Activated CD4-positive, alpha-beta T cell treated with anti-CD3 and anti-CD28 coated beads, Interleukin-2, amount 10 ng/mL, durations not matched to agents 7 days and 5 days (primary cell): Measurements from ENCODE around the gene TNNI3. TPM values are rescaled to one million over a fixed set of nuclear protein-coding genes. Genes with fewer than 3 reads are reported as not detected.
"Not testable (repeated sequence)": the region's sequence is repeated elsewhere in the genome, so short reads cannot be mapped to it uniquely, and the experiment has no call there.

Experiments
- CTCF ChIA-PET: fragments of 350-600 bp; sonication (Branson Sonifier 250); formaldehyde crosslinking; loops from one replicate; lab custom pipeline; 2021; ENCODE audit warnings: antibody characterized with exemption; lab: Charles Lee
- POLR2A ChIA-PET: fragments of 350-600 bp; sonication (Branson Sonifier 250); formaldehyde crosslinking; loops from one replicate; lab custom pipeline; 2021; ENCODE audit warnings: antibody characterized with exemption; lab: Charles Lee
- DNase-seq: peaks from one replicate; pipeline ENCODE4 v3.0.0-alpha.2; 2020
- H3K27ac Mint-ChIP-seq: one replicate; pipeline ENCODE4 v1.8.0; 2021; ENCODE audit warnings: mild to moderate bottlenecking, moderate library complexity, mixed read lengths
- H3K27me3 Mint-ChIP-seq: one replicate; pipeline ENCODE4 v1.8.0; 2021; ENCODE audit warnings: mixed read lengths
- H3K36me3 Mint-ChIP-seq: one replicate; pipeline ENCODE4 v1.8.0; 2021; ENCODE audit warnings: low read depth, mixed read lengths
- H3K4me1 Mint-ChIP-seq: one replicate; pipeline ENCODE4 v1.8.0; 2021; ENCODE audit warnings: mixed read lengths
- H3K4me3 Mint-ChIP-seq: one replicate; pipeline ENCODE4 v1.8.0; 2021; ENCODE audit warnings: mild to moderate bottlenecking, moderate library complexity, mixed read lengths
- H3K9me3 Mint-ChIP-seq: one replicate; pipeline ENCODE4 v1.8.0; 2021; ENCODE audit warnings: mixed read lengths
- total RNA-seq, 2 experiments: library from RNA; stranded (reverse); gene quantifications; one replicate each; pipeline ENCODE4 v1.2.3, GENCODE V29; 2021

The TNNI3 gene
- total RNA-seq, result not detected

DNA sequence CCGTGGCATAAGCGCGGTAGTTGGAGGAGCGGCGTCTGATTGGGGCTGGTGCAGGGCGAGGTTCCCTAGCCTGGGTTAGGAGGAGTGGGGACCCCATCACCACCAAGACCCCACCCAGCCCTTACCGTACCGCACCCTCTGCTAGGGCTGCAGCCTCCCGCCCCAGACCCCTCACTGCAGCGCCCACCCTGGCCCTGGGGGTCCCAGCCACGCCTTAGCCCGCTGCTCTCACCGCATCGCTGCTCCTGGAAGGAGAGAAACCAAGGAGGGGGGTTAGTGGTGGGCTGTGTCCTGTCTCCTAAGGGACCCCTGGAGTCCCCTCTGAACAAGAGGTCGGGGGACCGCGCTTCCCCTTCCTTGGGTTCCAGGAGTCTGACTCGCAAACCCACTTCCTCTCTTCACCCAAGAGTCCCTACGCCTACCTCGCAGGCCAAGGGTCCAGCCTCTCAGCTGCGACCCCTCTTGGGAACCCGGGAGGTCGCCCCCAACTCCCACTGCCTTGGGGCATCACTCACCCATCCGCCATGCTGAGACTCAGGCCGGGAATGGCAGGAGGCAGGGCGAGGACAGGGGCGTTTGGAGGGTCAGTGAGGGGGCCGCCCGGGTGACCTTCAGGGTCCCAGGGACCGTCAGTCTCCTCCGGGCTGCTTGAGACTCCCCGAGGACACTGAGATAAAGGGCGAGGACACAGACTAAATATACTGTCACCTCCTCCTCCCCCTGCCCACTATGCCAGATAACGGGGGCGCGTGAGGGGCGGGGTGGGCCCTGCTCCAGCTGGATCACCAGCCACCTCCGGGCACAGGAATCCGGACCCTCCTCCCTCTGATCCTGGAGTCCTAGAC is at the start of gene TNNI3:
TSS of gene TNNI3 (minus strand) at position 669 of the 845 bp plus-strand sequence. CDS start at position 526, 143 bp downstream.
- Mint-ChIP-seq H3K4me3 (no peak within 1 kb of the TSS), H3K4me1 (peaks cover 28% of the 10 kb centered on the region), H3K27ac (peak within 1 kb of the TSS; percentile 19), H3K9me3 (peaks cover 5% of the 10 kb centered on the region), H3K36me3 (no peaks in the 10 kb centered on the region), H3K27me3 (peaks cover 12% of the 10 kb centered on the region)
- DNase-seq, result no peak
- ChIA-PET POLR2A (interaction anchor here (0.6 kb wide), 1 partner anchor 490 kb away, joined by 3 read pairs; no protein-coding TSS in a partner anchor), CTCF (interaction anchor here (0.6 kb wide), 1 partner anchor 24 kb away, joined by 3 read pairs; no protein-coding TSS in a partner anchor)

DNA sequence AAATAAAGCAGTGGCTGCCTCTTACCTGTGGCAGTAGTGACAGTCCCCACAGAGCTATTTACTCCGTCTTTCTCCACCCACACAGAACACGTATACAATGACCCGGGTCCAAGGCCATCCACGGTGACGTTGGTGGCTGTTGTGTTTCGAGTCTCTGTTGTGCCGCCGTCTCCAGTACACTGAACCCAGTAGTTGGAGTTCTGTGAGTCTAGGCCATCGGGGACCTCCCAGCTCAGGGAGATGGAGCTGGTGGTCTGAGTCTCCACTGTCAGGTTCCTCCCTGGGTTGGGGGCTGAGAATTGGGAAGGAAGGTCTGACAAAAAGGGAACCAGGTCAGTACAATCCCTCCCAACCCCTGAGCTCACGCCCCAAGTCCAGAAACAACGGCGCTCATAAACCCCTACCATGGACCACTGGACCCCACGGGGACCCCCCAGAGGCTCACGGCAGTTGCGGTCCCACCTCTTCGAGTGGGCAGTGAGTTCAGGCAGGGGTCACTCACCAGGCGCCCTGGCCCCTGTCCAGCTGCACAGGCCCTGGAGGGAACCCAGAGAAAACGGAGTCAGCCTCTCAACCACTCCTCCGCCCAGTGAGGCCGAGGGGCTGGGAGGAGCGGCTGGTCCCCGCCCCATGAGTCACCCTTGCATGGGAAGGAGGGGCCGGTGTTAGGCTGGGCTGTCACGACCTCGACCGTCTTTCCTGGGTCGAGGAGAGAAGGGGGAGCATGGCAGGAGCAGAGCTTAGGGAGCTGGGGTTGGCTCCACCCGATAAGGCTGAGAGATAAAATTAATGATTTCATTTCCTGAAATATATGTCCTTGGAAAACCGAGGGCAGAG is 49.4 kb upstream of the TNNI3 start:
- Mint-ChIP-seq H3K36me3 (no peaks in the 10 kb centered on the region), H3K27me3 (peaks cover 7% of the 10 kb centered on the region), H3K27ac (no peak overlapping the region), H3K9me3 (no peaks in the 10 kb centered on the region), H3K4me3 (no peak overlapping the region), H3K4me1 (peaks cover 4% of the 10 kb centered on the region)
- ChIA-PET CTCF (interaction anchor here (0.8 to 1.3 kb wide), 5 partner anchors 9 to 508 kb away, joined by 3 to 5 read pairs (median 3); no protein-coding TSS in a partner anchor), POLR2A (no interaction called here)
- DNase-seq, result peak; percentile 13

DNA sequence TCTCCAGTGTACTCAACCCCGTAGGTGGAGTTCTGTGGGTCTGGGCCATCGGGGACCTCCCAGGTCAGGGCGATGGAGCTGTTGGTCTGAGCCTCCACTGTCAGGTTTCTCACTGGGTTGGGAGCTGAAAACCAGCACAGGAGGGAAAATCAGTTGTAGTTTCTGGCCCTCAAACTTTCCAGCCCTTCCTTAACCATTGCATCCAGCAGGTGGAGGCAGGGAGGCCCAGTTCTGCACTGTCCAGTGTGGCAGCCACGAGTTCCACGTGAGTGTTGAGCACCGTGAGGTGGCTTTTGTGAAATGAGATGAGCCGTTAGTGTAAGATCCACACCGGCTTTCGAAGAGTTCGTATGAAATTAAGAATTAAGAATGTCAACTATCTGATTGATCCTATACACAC is 44.7 kb upstream of the TNNI3 start:
- H3K9me3 Mint-ChIP-seq, POLR2A ChIA-PET, H3K4me1 Mint-ChIP-seq, H3K4me3 Mint-ChIP-seq, H3K27me3 Mint-ChIP-seq, CTCF ChIA-PET, H3K36me3 Mint-ChIP-seq, H3K27ac Mint-ChIP-seq, DNase-seq: not testable (repeated sequence)

DNA sequence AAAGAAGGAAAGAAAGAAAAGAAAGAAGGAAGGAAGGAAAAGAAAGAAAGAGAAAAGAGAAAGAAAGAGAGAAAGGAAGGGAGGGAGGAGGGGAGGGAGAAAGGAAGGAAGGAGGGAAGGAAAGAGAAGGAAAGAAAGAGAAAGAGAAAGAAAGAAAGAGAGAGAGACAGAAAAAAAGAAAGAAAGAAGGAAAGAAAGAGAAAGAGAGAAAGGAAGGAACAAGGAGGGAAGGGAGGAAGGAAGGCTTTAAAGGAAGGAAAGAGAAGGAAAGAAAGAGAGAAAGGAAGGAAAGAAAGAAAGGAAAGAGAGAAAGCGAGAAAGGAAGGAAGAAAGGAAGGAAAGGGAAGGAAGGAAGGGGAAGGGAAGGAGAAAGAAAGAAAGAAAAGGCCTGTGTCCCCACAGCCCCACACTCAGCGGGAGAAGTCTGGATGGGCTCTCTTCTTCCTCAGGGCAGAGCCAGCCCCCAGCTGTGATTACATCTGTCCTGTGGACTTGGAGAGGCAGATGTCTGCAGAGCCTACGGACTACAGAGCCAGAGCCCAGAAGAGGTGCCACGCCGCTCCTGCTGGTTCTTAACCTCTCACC is 42.2 kb upstream of the TNNI3 start:
- Mint-ChIP-seq H3K9me3 (no peaks in the 10 kb centered on the region), H3K36me3 (no peaks in the 10 kb centered on the region), H3K27ac (no peak overlapping the region), H3K4me1 (no peaks in the 10 kb centered on the region), H3K27me3 (peaks cover 8% of the 10 kb centered on the region), H3K4me3 (no peak overlapping the region)
- CTCF ChIA-PET, result interaction anchor here (0.6 to 2.6 kb wide), 3 partner anchors 18 to 304 kb away, joined by 3 to 5 read pairs (median 3); no protein-coding TSS in a partner anchor
- no peak for DNase-seq
- POLR2A ChIA-PET, result interaction anchor here (0.6 kb wide), 1 partner anchor 30 kb away, joined by 3 read pairs; no protein-coding TSS in a partner anchor

DNA sequence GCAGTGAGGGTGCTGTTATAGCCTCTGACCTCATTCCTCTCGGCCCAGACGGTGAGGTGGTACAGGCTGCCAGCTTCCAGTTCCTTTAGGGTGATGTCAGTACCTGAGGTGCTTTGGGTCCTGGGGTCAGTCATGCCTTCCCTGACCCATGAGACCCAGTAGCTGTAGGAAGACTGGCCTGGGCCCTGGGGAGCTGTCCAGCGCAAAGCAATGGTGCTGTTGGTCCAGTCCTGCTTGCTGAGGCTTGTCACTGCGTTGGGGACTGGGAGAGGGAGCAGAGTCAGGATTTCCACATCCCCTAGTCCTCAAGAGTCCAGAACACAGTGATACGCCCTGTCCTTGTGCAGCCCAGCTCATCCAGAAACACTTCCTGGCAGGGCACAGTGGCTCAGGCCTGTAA is 41.1 kb upstream of the TNNI3 start:
- H3K36me3 Mint-ChIP-seq, result no peaks in the 10 kb centered on the region

DNA sequence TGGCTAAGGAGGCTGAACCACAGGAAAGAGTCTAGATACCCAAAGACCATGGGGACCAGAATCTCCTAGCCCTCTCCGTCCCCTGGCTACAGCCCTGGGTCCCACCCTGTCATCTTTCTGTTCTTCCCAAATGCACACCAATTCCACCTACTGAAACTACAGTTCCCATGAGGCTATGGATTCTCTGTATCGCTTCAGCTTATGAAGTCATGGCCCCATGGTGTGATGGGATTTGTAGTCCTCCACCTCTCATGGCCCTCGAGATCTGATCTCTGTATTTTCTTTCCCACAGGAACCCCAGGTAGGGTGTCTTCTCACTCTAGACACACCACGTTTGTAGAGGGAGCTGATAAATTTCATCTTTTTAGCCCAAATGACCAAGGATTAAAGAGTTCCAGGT is 40.0 kb upstream of the TNNI3 start:
- DNase-seq, result no peak
- CTCF ChIA-PET, result interaction anchor here (1.6 to 2.6 kb wide), 2 partner anchors 37 to 306 kb away, joined by 5 to 7 read pairs; no protein-coding TSS in a partner anchor
- POLR2A ChIA-PET, result no interaction called here
- Mint-ChIP-seq H3K27me3 (peaks cover 6% of the 10 kb centered on the region), H3K9me3 (no peaks in the 10 kb centered on the region), H3K27ac (no peak overlapping the region), H3K36me3 (no peaks in the 10 kb centered on the region), H3K4me1 (no peaks in the 10 kb centered on the region), H3K4me3 (no peak overlapping the region)

More for the DNA sequence above, 41.1 kb upstream of the TNNI3 start:
- Mint-ChIP-seq H3K9me3 (no peaks in the 10 kb centered on the region), H3K4me1 (no peaks in the 10 kb centered on the region), H3K27me3 (peaks cover 6% of the 10 kb centered on the region), H3K4me3 (no peak overlapping the region), H3K27ac (no peak overlapping the region)
- ChIA-PET CTCF (interaction anchor here (0.6 to 2.6 kb wide), 2 partner anchors 17 to 305 kb away, joined by 3 to 5 read pairs; no protein-coding TSS in a partner anchor), POLR2A (no interaction called here)
- DNase-seq, result no peak

DNA sequence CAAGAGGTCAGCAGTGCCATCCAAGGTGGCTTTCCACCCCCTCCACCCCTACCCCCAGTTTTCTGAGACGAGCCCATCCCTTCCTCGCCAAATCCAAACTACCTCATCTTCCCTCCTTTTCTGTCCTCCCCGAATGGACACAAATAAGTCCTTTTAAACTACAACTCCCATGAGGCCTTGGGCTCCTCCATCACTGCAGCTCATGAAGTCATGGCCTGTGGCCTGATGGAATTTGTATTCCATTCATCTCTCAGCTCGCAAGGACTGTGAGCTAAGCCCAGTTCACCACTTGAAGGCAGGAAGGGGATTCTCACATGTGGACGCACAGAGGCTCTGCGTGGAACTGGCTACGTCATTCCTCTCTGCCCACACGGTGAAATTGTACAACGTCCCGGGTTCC is 39.3 kb upstream of the TNNI3 start:
- Mint-ChIP-seq H3K9me3 (no peaks in the 10 kb centered on the region), H3K36me3 (no peaks in the 10 kb centered on the region), H3K27me3 (peaks cover 4% of the 10 kb centered on the region), H3K4me1 (no peaks in the 10 kb centered on the region), H3K4me3 (no peak overlapping the region), H3K27ac (no peak overlapping the region)
- no peak for DNase-seq
- CTCF ChIA-PET, result interaction anchor here (1.6 kb wide), 1 partner anchor 36 kb away, joined by 7 read pairs; no protein-coding TSS in a partner anchor
- POLR2A ChIA-PET, result no interaction called here

DNA sequence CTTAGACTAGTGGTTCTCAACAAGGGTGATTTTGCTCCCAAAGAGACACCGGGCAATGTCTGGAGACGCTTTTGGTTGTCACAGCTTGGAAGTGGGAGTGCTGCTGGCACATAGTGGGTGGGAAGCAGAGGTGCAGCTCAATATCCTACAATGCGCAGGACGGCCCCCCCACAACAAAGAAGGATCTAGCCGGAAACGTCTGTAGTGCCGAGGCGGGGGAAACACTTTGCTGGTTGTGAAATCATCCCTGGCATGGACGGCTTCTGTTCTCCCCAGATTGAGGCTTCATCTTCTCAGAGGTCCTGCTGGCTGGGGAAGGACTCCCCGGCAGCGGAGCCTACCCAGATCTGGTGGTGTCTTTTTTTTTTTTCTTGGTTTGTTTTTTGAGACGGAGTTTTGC is 35.9 kb upstream of the TNNI3 start:
- H3K9me3 Mint-ChIP-seq, result no peaks in the 10 kb centered on the region
- no peak overlapping the region for H3K4me3 Mint-ChIP-seq
- H3K27ac Mint-ChIP-seq, result no peak overlapping the region
- peaks cover 9% of the 10 kb centered on the region for H3K4me1 Mint-ChIP-seq
- H3K27me3 Mint-ChIP-seq, result no peaks in the 10 kb centered on the region
- DNase-seq, result no peak
- H3K36me3 Mint-ChIP-seq, result no peaks in the 10 kb centered on the region
- ChIA-PET CTCF (no interaction called here), POLR2A (no interaction called here)

DNA sequence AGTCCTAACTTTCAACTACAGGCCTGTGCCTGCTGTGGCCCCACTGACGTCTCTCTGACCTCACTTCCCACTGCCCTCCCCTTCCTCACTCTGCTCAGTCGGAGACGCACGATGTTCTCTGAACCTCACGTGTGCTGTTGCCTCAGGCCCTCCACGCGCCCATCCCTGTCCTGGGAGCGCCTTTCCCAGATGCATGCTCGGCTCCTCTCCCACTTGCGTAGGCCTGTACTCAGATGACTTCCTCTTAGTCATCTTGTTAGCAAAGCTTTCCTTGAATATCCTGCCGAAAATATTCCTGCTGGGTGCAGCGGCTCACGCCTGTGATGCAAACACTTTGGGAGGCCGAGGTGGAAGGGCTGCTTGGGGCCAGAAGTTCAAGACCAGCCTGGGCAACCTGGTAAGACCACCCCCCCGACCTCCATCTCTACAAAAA is 31.9 kb upstream of the TNNI3 start:
- CTCF ChIA-PET, result interaction anchor here (1.2 kb wide), 1 partner anchor 112 kb away, joined by 4 read pairs; no protein-coding TSS in a partner anchor
- POLR2A ChIA-PET, result no interaction called here
- no peak for DNase-seq
- H3K4me3 Mint-ChIP-seq, result no peak overlapping the region
- H3K27me3 Mint-ChIP-seq, result peaks cover 1% of the 10 kb centered on the region
- peaks cover 19% of the 10 kb centered on the region for H3K4me1 Mint-ChIP-seq
- no peaks in the 10 kb centered on the region for H3K9me3 Mint-ChIP-seq
- H3K27ac Mint-ChIP-seq, result peak overlapping the region; percentile 52
- H3K36me3 Mint-ChIP-seq, result no peaks in the 10 kb centered on the region

DNA sequence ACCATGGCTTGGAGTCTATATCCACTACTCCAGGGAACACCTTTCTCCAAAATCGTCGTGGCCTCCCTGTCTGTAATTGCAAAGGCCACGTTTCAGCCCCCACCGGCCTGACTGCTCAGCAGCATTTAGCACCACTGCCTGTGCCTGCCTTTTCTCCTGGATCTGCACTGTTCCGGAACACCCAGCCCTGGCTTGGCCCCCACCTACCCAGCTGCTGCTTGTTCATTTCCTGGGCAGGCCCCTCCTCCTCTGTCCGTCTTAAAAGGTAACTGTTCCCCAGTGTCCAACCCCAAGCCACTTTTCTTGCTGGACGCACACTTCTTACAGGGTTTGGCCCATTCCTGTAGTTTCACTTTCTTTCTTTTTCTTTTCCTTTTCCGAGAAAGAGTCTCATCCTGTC is 31.1 kb upstream of the TNNI3 start:
- CTCF ChIA-PET, result interaction anchor here (1.2 kb wide), 1 partner anchor 113 kb away, joined by 4 read pairs; no protein-coding TSS in a partner anchor
- no peaks in the 10 kb centered on the region for H3K36me3 Mint-ChIP-seq

DNA sequence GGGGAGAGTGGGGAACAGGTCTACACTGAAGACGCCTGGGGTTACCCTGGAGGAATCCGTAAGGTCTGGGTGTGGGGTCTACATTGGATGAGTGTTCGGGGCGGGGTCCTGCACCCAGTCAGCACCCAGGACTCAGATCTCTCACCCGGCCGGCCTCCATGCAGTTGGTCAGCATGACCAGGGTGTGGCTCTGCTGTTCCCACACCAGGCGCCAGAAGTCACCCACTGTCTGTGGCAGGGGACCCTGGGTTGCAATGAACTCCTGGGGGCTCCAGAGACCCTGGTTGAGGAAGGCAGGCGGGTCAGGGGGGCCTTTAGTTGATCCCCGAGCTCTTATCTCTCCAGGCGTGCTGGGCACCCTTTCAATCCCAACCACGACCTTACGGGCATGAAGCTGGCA is 28.5 kb upstream of the TNNI3 start:
- CTCF ChIA-PET, result interaction anchor here (0.6 kb wide), 1 partner anchor 67 kb away, joined by 5 read pairs; no protein-coding TSS in a partner anchor
- Mint-ChIP-seq H3K27ac (no peak overlapping the region), H3K27me3 (peaks cover 11% of the 10 kb centered on the region), H3K36me3 (no peaks in the 10 kb centered on the region), H3K9me3 (no peaks in the 10 kb centered on the region), H3K4me1 (peaks cover 21% of the 10 kb centered on the region), H3K4me3 (no peak overlapping the region)
- DNase-seq, result no peak
- POLR2A ChIA-PET, result no interaction called here

More for the DNA sequence above, 31.1 kb upstream of the TNNI3 start:
- no peak for DNase-seq
- Mint-ChIP-seq H3K27me3 (peaks cover 1% of the 10 kb centered on the region), H3K4me1 (peaks cover 21% of the 10 kb centered on the region), H3K27ac (peak overlapping the region; percentile 81), H3K4me3 (peak overlapping the region; percentile 50), H3K9me3 (no peaks in the 10 kb centered on the region)
- POLR2A ChIA-PET, result no interaction called here

DNA sequence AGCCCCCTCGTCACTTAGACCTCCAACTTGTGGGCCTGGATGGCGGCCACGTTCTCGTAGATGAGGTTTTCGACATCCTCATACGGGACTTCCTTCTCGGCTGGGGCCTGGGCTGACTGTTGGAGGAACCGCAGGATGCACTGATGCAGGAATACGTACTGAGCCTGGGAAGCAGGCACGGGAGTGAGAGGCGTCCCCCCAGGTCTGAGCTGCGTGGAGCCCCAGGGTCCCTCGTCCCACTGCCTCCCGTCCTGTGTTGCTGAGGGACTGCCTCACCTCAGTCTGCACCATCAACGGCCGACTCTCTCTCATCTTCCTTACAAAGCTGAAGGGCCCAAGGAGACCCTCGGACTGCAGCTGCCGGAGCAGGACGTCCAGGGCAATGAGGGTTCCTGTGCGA is 24.2 kb upstream of the TNNI3 start:
- no peak overlapping the region for H3K4me3 Mint-ChIP-seq
- no peak for DNase-seq
- peaks cover 37% of the 10 kb centered on the region for H3K27me3 Mint-ChIP-seq
- ChIA-PET CTCF (interaction anchor here (0.6 to 1.9 kb wide), 3 partner anchors 15 to 21 kb away, joined by 3 to 7 read pairs (median 3); partner anchors contain the start of gene DNAAF3), POLR2A (no interaction called here)
- no peak overlapping the region for H3K27ac Mint-ChIP-seq
- H3K4me1 Mint-ChIP-seq, result peaks cover 29% of the 10 kb centered on the region
- H3K36me3 Mint-ChIP-seq, result no peaks in the 10 kb centered on the region
- peaks cover 3% of the 10 kb centered on the region for H3K9me3 Mint-ChIP-seq
